Tongue (tissue), 2 donors: Measurements from ENCODE around the gene DGUOK. TPM values are rescaled to one million over a fixed set of nuclear protein-coding genes. Genes with fewer than 3 reads are reported as not detected.
"Not testable (repeated sequence)": the region's sequence is repeated elsewhere in the genome, so short reads cannot be mapped to it uniquely, and the experiment has no call there.

Source experiments
- DNase-seq: peaks from one replicate; pipeline ENCODE4 v3.0.0-alpha.2; 2015
- total RNA-seq: library from RNA; depleted of rRNA; stranded (reverse); fragments of >200 nt; gene quantifications from one replicate; pipeline ENCODE4 v1.2.3, GENCODE V29; 2014

DGUOK gene
- total RNA-seq, 1 donor from 2014 or later: 23.5 TPM

DNA sequence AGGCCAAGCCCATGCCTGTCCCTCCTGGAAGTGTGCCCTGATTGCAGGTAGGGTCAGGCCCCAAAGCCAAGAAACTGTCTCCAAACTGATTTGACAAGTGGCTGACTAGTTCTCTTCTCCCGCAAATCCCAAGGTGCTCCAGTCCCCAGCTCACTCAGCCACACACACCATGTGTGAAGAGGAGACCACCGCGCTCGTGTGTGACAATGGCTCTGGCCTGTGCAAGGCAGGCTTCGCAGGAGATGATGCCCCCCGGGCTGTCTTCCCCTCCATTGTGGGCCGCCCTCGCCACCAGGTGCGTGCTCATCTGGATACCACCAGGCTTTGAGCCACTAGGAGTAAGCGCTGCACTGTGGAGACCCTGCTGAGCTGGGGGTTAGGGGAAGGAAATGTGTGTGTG is 25.5 kb upstream of the DGUOK start:
- DNase-seq: no peak

- no peak for DNase-seq
Observed at GRCh38 chr2:73902284-73902683, 24.4 kb upstream of the DGUOK start.

- no peak for DNase-seq
Observed at GRCh38 chr2:73903313-73903712, 23.4 kb upstream of the DGUOK start.

GRCh38 chr2:73903949-73904613 is 22.6 kb upstream of the DGUOK start:
- DNase-seq: not testable (repeated sequence)

DNA sequence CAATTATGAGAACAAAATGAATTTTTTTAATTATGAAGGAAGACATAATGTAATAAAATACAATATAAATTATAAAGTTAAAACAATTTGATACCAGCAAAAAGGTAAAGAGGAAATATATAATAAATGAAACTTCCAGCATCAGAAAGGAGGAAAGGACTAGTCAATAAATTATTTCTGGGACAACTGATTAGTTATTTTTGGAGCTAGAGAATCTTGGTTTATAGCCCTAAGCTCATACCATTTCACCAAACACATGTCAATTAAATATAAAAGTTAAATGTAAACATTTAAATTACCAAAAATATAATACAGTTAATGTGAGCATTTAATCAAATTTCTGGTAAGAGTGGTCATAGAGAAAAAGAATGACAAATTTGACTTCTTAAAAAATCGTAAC is 21.7 kb upstream of the DGUOK start:
- DNase-seq: no peak

DNA sequence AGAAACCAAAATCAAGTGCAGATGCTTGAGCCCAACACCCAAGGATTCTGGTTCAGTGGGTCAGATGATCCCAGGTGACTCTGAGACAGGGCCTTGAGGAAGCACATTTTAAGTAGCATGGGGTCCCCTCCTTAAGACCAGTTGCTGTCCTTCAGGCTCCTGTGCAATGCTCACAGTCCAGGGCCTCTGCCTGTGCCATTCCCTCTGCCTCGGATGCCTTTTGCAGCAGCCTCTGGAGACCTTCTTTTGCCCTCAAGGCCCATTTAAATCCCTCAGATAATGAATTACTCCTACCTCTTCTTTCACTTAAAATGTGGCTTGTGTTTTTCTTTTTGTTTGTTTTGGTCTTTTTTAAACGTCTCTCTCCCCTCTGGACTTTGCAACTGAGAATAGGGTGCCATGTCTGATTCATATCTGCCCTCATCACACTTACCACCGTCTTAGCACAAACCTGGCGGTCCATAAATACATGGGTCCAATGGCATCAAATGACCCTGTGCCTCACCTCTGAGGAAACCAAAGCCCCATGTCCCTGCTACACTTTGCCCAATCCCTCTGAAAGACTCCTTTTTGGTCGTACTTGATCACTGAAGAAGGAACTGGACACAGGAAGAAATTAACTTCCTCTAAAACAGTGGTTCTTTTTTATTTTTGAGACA is 19.7 kb upstream of the DGUOK start:
- no peak for DNase-seq

DNA sequence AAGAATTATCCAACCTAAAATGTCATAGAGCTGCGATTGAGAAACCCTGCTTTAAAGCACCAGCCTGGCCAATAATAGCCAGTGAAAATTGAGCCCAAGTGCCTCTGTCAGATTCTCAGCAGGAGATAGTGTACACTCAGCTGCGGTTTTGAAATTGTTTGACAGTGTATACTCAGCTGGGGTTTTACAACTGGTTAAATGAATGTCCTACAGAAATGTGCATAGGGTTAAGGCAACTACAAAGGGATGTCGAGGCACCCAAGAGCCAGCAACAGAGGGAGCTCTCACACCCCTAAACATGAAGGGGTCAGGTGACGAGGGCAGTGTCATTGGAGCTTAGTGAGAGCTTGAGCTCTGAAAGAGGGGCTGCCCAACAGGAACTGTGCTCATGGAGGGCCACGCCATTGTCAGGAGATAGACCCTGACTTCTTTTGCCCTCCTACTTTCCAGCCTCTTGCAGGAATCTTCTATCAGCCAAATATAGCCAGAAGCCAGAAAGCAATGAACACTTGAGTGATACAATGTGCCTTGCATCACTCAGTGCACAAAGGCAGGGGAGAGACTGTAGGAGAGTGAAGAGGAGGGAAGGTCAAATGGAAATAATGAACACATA is 18.7 kb upstream of the DGUOK start:
- no peak for DNase-seq

GRCh38 chr2:73908689-73909652 is 17.7 kb upstream of the DGUOK start:
- no peak for DNase-seq

- no peak for DNase-seq
Observed at GRCh38 chr2:73910873-73911547, 15.7 kb upstream of the DGUOK start.

DNA sequence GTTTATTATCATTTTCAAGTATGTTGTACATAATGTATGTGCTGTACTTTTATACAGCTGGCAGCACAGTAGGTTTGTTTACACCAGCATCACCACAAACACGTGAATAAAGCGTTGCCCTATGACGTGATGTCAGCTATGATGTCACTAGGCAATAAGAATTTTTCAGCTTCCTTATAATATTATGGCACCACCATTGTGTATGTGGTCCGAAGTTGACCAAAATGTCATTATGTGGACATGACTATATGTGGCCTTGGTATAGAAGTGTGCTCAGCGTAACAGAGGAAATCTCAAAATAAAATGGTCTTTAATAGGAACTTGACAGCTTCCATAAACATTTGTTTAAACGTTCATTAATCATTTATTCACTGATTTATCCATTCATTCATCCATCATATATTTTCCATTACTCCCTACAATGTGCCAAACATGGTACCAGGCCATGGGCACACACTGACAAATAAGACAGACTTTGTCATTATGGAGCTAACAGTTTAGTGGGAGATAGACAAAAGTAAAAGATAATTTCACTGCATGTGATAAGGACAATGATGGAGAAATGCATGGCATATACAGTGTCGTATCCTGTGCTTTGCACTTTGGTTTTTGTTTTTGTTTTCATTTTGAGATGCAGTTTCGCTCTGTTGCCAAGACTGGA is 15.0 kb upstream of the DGUOK start:
- DNase-seq: no peak

GRCh38 chr2:73913414-73914054 is 13.1 kb upstream of the DGUOK start:
- DNase-seq: no peak

DNA sequence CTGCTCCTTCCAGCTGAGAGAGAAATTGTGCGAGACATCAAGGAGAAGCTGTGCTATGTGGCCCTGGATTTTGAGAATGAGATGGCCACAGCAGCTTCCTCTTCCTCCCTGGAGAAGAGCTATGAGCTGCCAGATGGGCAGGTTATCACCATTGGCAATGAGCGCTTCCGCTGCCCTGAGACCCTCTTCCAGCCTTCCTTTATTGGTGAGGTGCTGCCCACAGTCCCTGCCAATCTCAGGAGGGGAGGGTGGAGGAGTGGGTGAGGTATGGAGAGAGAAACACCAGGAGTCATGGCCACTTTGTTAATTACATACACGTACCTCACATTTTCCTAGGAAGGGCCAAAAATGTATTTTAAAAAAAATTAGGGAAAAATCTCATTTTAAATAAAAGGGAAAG is 12.0 kb upstream of the DGUOK start:
- no peak for DNase-seq

- no peak for DNase-seq
Observed at GRCh38 chr2:73915437-73915993, 11.2 kb upstream of the DGUOK start.

- no peak for DNase-seq
Observed at GRCh38 chr2:73916666-73917065, 10.0 kb upstream of the DGUOK start.

DNA sequence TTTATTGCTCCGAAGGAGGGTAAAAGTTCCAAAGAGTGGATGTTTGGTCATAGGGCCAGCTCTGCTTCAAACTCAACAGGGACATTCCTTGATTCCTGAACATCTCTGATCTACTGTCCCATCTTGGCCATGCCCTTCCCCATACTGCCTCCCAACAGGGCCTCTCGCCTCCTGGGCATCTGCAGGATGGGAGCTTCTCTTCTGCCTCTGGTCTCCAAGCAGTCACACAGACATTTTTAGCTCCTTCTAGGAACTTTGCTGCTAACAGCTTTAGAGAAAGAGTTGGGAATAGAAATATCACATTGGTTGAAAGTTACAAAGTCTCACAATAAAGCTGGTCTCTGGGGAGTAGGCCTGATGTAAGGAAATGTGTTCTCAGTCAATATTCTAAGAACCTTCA is 9.4 kb upstream of the DGUOK start:
- no peak for DNase-seq

- no peak for DNase-seq
Observed at GRCh38 chr2:73917696-73918207, 8.9 kb upstream of the DGUOK start.

GRCh38 chr2:73918856-73919255 is 7.8 kb upstream of the DGUOK start:
- no peak for DNase-seq

- no peak for DNase-seq
Observed at GRCh38 chr2:73919596-73920228, 7.0 kb upstream of the DGUOK start.

DNA sequence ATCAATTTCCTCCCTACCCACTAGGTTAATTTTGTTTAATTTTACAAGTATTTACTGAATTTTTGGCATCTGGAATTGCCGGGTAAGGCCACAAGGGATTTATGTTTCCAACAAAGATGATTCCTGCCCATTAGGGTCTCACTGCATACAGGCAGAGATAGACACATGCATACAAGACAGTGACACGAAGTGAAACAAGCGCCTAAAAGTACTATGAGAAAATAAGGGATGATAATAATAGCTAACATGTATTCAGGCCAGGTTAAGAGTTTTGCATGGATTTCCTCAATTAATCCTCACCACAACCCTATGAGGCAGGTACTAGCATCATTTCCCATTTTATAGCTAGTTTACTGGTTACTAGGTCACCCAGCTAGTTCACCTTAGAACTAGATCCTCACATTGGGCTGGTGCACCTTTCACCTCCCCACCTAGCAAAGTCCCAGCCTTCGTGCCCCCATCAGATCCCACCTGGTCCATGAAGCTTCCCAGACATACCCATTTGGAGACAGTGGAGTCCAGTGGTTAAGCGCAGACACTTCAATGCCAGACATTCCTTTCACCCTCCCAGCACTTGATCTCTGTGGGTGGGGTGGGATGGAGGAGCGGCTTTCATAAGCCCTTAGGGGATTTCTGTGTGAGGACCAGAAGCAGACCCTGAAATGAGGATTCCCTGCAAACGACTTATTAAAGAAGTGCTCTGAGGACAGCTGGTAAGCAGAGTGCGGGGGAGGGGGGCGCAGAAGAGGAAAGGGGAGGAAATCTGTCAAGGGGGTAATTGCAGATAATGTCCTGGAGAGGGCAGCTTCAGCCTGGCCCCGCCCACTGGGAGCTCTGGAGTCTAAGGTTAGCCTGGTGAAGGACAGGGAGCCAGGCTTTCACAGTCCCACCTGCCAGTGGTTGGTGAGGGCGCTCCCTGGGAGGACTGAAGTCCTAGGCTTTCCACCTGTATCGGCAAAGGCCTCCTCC is 5.8 kb upstream of the DGUOK start:
- peak; percentile 19 for DNase-seq
